ENCODE results near the gene FBXW11.

Gene FBXW11

DNA sequence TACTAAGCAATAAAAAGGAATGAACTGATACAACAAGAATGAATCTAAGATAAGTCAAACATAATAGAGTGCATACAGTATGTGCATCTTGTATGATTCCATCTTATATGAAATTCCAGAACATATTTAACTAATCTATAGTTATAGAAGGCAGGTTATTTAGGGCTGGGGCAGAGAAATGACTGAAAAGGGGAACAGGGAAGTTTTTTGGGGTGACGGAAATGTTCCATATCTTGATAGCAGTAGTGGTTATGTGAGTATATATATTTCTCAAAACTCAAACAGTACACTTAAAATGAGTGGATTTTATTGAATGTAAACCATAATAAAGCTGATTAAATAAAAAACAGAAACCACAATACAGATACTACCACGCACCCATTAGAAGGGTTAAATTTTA, 24.6 kb downstream of the FBXW11 start:
- no peak for TF ChIP-seq GABPA (IDR thresholded peaks at IDR 0.05; ENCODE audit: low read depth)
- TF ChIP-seq, protein P1, sequence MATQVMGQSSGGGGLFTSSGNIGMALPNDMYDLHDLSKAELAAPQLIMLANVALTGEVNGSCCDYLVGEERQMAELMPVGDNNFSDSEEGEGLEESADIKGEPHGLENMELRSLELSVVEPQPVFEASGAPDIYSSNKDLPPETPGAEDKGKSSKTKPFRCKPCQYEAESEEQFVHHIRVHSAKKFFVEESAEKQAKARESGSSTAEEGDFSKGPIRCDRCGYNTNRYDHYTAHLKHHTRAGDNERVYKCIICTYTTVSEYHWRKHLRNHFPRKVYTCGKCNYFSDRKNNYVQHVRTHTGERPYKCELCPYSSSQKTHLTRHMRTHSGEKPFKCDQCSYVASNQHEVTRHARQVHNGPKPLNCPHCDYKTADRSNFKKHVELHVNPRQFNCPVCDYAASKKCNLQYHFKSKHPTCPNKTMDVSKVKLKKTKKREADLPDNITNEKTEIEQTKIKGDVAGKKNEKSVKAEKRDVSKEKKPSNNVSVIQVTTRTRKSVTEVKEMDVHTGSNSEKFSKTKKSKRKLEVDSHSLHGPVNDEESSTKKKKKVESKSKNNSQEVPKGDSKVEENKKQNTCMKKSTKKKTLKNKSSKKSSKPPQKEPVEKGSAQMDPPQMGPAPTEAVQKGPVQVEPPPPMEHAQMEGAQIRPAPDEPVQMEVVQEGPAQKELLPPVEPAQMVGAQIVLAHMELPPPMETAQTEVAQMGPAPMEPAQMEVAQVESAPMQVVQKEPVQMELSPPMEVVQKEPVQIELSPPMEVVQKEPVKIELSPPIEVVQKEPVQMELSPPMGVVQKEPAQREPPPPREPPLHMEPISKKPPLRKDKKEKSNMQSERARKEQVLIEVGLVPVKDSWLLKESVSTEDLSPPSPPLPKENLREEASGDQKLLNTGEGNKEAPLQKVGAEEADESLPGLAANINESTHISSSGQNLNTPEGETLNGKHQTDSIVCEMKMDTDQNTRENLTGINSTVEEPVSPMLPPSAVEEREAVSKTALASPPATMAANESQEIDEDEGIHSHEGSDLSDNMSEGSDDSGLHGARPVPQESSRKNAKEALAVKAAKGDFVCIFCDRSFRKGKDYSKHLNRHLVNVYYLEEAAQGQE (IDR thresholded peaks at IDR 0.05; ENCODE audit: insufficient replicate concordance, low read depth), result no peak
- TF ChIP-seq SPI1 (IDR thresholded peaks at IDR 0.05; ENCODE audit: borderline replicate concordance, low read depth), result no peak
- no peak for TF ChIP-seq POLR2AphosphoS5 (IDR thresholded peaks at IDR 0.05; ENCODE audit: low read depth)
- TF ChIP-seq, protein P2, sequence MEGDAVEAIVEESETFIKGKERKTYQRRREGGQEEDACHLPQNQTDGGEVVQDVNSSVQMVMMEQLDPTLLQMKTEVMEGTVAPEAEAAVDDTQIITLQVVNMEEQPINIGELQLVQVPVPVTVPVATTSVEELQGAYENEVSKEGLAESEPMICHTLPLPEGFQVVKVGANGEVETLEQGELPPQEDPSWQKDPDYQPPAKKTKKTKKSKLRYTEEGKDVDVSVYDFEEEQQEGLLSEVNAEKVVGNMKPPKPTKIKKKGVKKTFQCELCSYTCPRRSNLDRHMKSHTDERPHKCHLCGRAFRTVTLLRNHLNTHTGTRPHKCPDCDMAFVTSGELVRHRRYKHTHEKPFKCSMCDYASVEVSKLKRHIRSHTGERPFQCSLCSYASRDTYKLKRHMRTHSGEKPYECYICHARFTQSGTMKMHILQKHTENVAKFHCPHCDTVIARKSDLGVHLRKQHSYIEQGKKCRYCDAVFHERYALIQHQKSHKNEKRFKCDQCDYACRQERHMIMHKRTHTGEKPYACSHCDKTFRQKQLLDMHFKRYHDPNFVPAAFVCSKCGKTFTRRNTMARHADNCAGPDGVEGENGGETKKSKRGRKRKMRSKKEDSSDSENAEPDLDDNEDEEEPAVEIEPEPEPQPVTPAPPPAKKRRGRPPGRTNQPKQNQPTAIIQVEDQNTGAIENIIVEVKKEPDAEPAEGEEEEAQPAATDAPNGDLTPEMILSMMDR (IDR thresholded peaks at IDR 0.05; ENCODE audit: insufficient read depth, low read length), result no peak
- no peaks in the 10 kb centered on the region for H3K27me3 ChIP-seq (ENCODE audit: insufficient read depth, poor library complexity, severe bottlenecking)
- H3K27ac ChIP-seq (replicated peaks), result no peak overlapping the region
- no peak overlapping the region for H3K4me3 ChIP-seq (replicated peaks; ENCODE audit: insufficient read depth, low read length)
- no peak for DNase-seq (ENCODE audit: low read depth in 1 of 2, low spot score in 1 of 2)

DNA sequence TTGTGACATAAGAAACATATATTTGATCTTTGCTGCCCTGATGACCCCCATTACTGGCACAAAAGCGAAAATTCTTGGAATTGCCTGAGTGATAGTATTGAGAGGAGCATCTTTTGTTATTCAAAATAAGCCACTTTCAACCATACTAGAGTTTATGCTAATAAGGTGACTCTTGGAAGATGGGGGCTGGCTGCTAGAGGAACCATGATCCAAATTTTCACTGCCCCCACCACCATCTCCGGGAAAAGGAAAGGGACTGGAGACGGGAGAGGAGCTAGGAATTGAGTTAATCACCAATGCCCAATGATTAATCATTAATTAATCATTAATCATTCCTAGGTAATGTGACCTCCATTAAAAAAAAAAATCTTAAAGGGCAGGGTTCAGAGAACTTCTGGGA, 25.6 kb downstream of the FBXW11 start:
- TF ChIP-seq GABPA (IDR thresholded peaks at IDR 0.05; ENCODE audit: low read depth), result no peak
- TF ChIP-seq, protein P1 (IDR thresholded peaks at IDR 0.05; ENCODE audit: insufficient replicate concordance, low read depth), result no peak
- TF ChIP-seq, protein P2 (IDR thresholded peaks at IDR 0.05; ENCODE audit: insufficient read depth, low read length), result no peak
- no peak for TF ChIP-seq POLR2AphosphoS5 (IDR thresholded peaks at IDR 0.05; ENCODE audit: low read depth)
- TF ChIP-seq SPI1 (IDR thresholded peaks at IDR 0.05; ENCODE audit: borderline replicate concordance, low read depth), result no peak
- H3K27ac ChIP-seq (replicated peaks), result no peak overlapping the region
- H3K4me3 ChIP-seq (replicated peaks; ENCODE audit: insufficient read depth, low read length), result no peak overlapping the region
- no peak for DNase-seq (ENCODE audit: low read depth in 1 of 2, low spot score in 1 of 2)
- H3K27me3 ChIP-seq (ENCODE audit: insufficient read depth, poor library complexity, severe bottlenecking), result no peaks in the 10 kb centered on the region

DNA sequence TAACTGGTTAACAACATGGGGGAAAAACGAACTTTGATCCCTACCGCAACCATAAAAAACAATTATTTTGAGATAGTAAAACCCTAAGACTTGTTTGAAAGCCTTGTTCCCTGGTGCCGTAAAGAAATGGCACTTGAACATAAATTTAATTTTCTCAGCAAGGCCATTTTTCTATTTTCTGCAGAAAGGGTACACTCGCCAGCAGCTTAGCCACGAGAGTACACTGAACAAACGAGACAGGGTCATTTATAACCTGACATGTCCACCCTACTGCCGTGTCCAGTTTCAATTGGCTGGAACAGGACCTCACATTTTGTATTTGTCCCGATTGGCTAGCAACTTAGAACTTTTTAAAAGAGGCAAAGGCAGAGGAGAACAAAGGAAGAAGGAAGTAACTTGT, 26.8 kb downstream of the FBXW11 start:
- no peak for DNase-seq (ENCODE audit: low read depth in 1 of 2, low spot score in 1 of 2)
- Histone ChIP-seq H3K27ac (replicated peaks) (no peak overlapping the region), H3K27me3 (ENCODE audit: insufficient read depth, poor library complexity, severe bottlenecking) (no peaks in the 10 kb centered on the region), H3K4me3 (replicated peaks; ENCODE audit: insufficient read depth, low read length) (no peak overlapping the region)
- no peak for TF ChIP-seq POLR2AphosphoS5 (IDR thresholded peaks at IDR 0.05; ENCODE audit: low read depth)
- TF ChIP-seq GABPA (IDR thresholded peaks at IDR 0.05; ENCODE audit: low read depth), result no peak
- no peak for TF ChIP-seq SPI1 (IDR thresholded peaks at IDR 0.05; ENCODE audit: borderline replicate concordance, low read depth)
- TF ChIP-seq, protein P1 (IDR thresholded peaks at IDR 0.05; ENCODE audit: insufficient replicate concordance, low read depth), result no peak
- TF ChIP-seq, protein P2 (IDR thresholded peaks at IDR 0.05; ENCODE audit: insufficient read depth, low read length), result no peak
